Panc1 (cell line): ENCODE results near the gene ZNF410. TPM values are rescaled to one million over a fixed set of nuclear protein-coding genes. Genes with fewer than 3 reads are reported as not detected.

Experiments used
- ATAC-seq: fragments of 200-7000 bp; cut with Tn5 transposase; 2 replicates; pipeline ENCODE4 v1.9.1; 2020; ENCODE audit warnings: mild to moderate bottlenecking, moderate library complexity
- BruUV-seq: library from RNA; stranded (reverse); fragments of 400-500 nt; replicated peaks from 2 replicates; lab custom pipeline; 2021; lab: Mats Ljungman, UMichigan
- CTCF ChIA-PET: fragments of 300-600 bp; sonication (Branson Sonifier 250); formaldehyde crosslinking; loops from one replicate; lab custom pipeline; 2022; ENCODE audit warnings: antibody characterized with exemption; lab: Charles Lee
- POLR2A ChIA-PET: fragments of 300-600 bp; sonication (Branson Sonifier 250); formaldehyde crosslinking; loops from one replicate; lab custom pipeline; 2022; ENCODE audit warnings: antibody characterized with exemption; lab: Charles Lee
- DNase-seq: peaks from one replicate; pipeline ENCODE4 v3.0.0-alpha.2; 2010; ENCODE audit warnings: low read depth, low spot score
- H3K27ac ChIP-seq: 2 replicates; pipeline ENCODE4 v1.5.1; 2011; ENCODE audit warnings: mild to moderate bottlenecking, low read length, inconsistent platforms
- H3K27me3 ChIP-seq: fragments of 200-500 bp; sonication (Bioruptor generic); 2 replicates; pipeline ENCODE4 v1.6.0; 2014; ENCODE audit warnings: low read length, inconsistent platforms; ENCODE audit not compliant: control insufficient read depth, insufficient read depth
- H3K36me3 ChIP-seq: fragments of 200-500 bp; sonication (Bioruptor generic); 2 replicates; pipeline ENCODE4 v1.5.1; 2014; ENCODE audit warnings: inconsistent platforms, mild to moderate bottlenecking, low read length, moderate library complexity; ENCODE audit not compliant: control insufficient read depth, insufficient read depth
- H3K4me1 ChIP-seq: 2 replicates; pipeline ENCODE4 v1.5.1; 2011; ENCODE audit warnings: inconsistent platforms, mild to moderate bottlenecking, low read length, moderate library complexity; ENCODE audit not compliant: control insufficient read depth, insufficient read depth
- H3K4me3 ChIP-seq, 2 experiments: 2 replicates each; pipeline ENCODE4 v1.5.1; 2011 to 2012; ENCODE audit warnings: low read depth in 2 of 2, low read length in 2 of 2, mild to moderate bottlenecking in 2 of 2, inconsistent platforms in 1 of 2, moderate library complexity in 1 of 2
- H3K9me3 ChIP-seq: fragments of 200-500 bp; sonication (Bioruptor generic); 2 replicates; pipeline ENCODE4 v1.5.1; 2014; ENCODE audit warnings: low read depth, mild to moderate bottlenecking, inconsistent platforms, low read length, moderate library complexity; ENCODE audit not compliant: control insufficient read depth, insufficient read depth
- POLR2AphosphoS5 ChIP-seq: IDR thresholded peaks from 2 replicates; pipeline ENCODE4 v1.6.1; 2012; ENCODE audit warnings: mild to moderate bottlenecking, low read depth, low read length, moderate library complexity
- SIN3A ChIP-seq: IDR thresholded peaks from 2 replicates; pipeline ENCODE4 v1.6.1; 2012; ENCODE audit warnings: low read depth, mild to moderate bottlenecking, low read length, moderate library complexity, borderline replicate concordance; ENCODE audit not compliant: insufficient read depth
- TCF7L2 ChIP-seq: IDR thresholded peaks from 2 replicates; pipeline ENCODE4 v1.6.1; 2011; ENCODE audit warnings: mild to moderate bottlenecking, low read depth, low read length, inconsistent platforms
- in situ Hi-C: cut with HindIII; loops from 2 replicates; pipeline ENCODE4 v1.10.0; 2016; ENCODE audit warnings: low sequenced_read_pairs, low pct_unique_long_range_greater_than_20kb
- intact Hi-C: fragments of 100-400 bp; cut with micrococcal nuclease; formaldehyde crosslinking; loops from one replicate; pipeline ENCODE4 v1.10.0; 2022; ENCODE audit not compliant: unreplicated experiment
- total RNA-seq: library from RNA; stranded (reverse); gene quantifications from one replicate; pipeline ENCODE4 v1.2.1, GENCODE V29; 2021; ENCODE audit not compliant: unreplicated experiment
- TF ChIP-seq, protein P1 (sequence below), 2 experiments: IDR thresholded peaks; 2 replicates each; pipeline ENCODE4 v1.6.1; 2011 to 2012; ENCODE audit warnings: low read depth in 2 of 2, control low read depth in 1 of 2, low read length in 1 of 2, mild to moderate bottlenecking in 1 of 2, moderate library complexity in 1 of 2; ENCODE audit not compliant: insufficient read depth in 1 of 2
- TF ChIP-seq, protein P2 (sequence below): fragments of 450-650 bp; IDR thresholded peaks from 2 replicates; pipeline ENCODE4 v1.5.1; 2017; ENCODE audit warnings: mild to moderate bottlenecking

ZNF410 gene
- total RNA-seq, 1 experiment from 2014 or later = 31.2 TPM

GRCh38 chr14:73903028-73903427 is 16.4 kb downstream of the ZNF410 start:
- H3K27me3 ChIP-seq = no peaks in the 10 kb centered on the region
- POLR2A ChIA-PET = interaction anchor here (0.6 kb wide), 1 partner anchor 44 kb away, joined by 3 read pairs; no protein-coding TSS in a partner anchor
- CTCF ChIA-PET = no interaction called here
- no peak overlapping the region for H3K27ac ChIP-seq
- no peak overlapping the region for H3K4me3 ChIP-seq
- no peak for ATAC-seq
- H3K9me3 ChIP-seq = no peaks in the 10 kb centered on the region
- DNase-seq = no peak
- H3K4me1 ChIP-seq = no peaks in the 10 kb centered on the region
- in situ Hi-C loops (no loop called here), intact Hi-C loops (no loop called here)
- no TSS peak for BruUV-seq
- H3K36me3 ChIP-seq = peaks cover 28% of the 10 kb centered on the region
- TF ChIP-seq POLR2AphosphoS5 (no peak), TCF7L2 (no peak), SIN3A (no peak)
- TF ChIP-seq, protein P1, sequence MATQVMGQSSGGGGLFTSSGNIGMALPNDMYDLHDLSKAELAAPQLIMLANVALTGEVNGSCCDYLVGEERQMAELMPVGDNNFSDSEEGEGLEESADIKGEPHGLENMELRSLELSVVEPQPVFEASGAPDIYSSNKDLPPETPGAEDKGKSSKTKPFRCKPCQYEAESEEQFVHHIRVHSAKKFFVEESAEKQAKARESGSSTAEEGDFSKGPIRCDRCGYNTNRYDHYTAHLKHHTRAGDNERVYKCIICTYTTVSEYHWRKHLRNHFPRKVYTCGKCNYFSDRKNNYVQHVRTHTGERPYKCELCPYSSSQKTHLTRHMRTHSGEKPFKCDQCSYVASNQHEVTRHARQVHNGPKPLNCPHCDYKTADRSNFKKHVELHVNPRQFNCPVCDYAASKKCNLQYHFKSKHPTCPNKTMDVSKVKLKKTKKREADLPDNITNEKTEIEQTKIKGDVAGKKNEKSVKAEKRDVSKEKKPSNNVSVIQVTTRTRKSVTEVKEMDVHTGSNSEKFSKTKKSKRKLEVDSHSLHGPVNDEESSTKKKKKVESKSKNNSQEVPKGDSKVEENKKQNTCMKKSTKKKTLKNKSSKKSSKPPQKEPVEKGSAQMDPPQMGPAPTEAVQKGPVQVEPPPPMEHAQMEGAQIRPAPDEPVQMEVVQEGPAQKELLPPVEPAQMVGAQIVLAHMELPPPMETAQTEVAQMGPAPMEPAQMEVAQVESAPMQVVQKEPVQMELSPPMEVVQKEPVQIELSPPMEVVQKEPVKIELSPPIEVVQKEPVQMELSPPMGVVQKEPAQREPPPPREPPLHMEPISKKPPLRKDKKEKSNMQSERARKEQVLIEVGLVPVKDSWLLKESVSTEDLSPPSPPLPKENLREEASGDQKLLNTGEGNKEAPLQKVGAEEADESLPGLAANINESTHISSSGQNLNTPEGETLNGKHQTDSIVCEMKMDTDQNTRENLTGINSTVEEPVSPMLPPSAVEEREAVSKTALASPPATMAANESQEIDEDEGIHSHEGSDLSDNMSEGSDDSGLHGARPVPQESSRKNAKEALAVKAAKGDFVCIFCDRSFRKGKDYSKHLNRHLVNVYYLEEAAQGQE (IDR thresholded peaks at IDR 0.05; ENCODE audit: insufficient read depth in 1 of 2, low read depth in 2 of 2, low read length in 1 of 2) = no peak
- TF ChIP-seq, protein P2, sequence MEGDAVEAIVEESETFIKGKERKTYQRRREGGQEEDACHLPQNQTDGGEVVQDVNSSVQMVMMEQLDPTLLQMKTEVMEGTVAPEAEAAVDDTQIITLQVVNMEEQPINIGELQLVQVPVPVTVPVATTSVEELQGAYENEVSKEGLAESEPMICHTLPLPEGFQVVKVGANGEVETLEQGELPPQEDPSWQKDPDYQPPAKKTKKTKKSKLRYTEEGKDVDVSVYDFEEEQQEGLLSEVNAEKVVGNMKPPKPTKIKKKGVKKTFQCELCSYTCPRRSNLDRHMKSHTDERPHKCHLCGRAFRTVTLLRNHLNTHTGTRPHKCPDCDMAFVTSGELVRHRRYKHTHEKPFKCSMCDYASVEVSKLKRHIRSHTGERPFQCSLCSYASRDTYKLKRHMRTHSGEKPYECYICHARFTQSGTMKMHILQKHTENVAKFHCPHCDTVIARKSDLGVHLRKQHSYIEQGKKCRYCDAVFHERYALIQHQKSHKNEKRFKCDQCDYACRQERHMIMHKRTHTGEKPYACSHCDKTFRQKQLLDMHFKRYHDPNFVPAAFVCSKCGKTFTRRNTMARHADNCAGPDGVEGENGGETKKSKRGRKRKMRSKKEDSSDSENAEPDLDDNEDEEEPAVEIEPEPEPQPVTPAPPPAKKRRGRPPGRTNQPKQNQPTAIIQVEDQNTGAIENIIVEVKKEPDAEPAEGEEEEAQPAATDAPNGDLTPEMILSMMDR = no peak

DNA sequence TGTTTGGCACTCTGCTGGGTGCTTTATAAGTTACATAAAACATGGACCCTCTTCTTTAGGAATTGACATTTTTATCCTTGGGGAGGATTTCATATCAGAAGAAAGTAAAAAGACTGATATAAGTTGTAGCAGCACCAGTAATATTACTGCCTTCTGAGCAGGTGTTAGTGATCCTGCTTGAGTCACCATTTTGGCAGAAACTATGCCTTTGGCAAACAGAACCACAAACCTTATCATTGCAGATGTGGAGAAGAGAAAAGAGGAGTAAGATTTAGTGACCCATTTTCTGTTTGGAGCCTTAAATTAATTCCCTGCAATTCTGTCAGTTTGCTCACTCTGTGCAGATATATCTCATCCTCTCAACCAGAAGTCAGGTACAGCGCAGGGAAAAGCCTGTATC is 23.0 kb downstream of the ZNF410 start:
- in situ Hi-C loops = no loop called here
- Histone ChIP-seq H3K4me3 (no peak overlapping the region), H3K4me1 (no peaks in the 10 kb centered on the region), H3K36me3 (peaks cover 34% of the 10 kb centered on the region), H3K27me3 (no peaks in the 10 kb centered on the region), H3K27ac (no peak overlapping the region), H3K9me3 (no peaks in the 10 kb centered on the region)
- ATAC-seq (no peak), DNase-seq (no peak)
- TF ChIP-seq TCF7L2 (no peak), POLR2AphosphoS5 (no peak)
- POLR2A ChIA-PET = no interaction called here
- intact Hi-C loops = no loop called here
- BruUV-seq = TSS peak; percentile 30
- CTCF ChIA-PET = no interaction called here

DNA sequence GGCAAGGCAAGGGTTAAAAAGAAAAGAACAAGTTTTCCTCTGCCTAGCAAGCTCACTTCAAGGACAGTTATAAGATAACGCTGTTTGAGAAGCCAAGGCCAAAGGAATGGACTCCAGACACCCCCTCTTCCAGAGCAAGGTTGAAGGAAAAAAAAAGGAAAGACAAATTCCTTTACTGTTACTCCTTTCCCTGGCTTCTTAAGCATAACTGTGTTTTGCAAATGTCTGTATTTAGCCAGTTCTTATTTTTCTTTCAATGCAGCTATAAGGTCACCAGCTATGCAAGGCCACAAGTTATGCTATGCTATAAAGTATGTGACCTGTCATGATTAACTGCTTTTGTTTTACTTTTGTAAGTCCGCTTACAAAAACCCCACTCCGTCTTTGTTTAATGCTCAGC is 26.6 kb downstream of the ZNF410 start:
- Histone ChIP-seq H3K9me3 (no peaks in the 10 kb centered on the region), H3K36me3 (peaks cover 28% of the 10 kb centered on the region), H3K27ac (no peak overlapping the region), H3K4me3 (no peak overlapping the region), H3K4me1 (no peaks in the 10 kb centered on the region), H3K27me3 (no peaks in the 10 kb centered on the region)
- no peak for DNase-seq
- ATAC-seq = no peak
- CTCF ChIA-PET = interaction anchor here (0.6 kb wide), 1 partner anchor 159 kb away, joined by 3 read pairs; no protein-coding TSS in a partner anchor
- intact Hi-C loops = no loop called here
- in situ Hi-C loops = no loop called here
- TF ChIP-seq, protein P2 = no peak
- TF ChIP-seq, protein P1 (IDR thresholded peaks at IDR 0.05; ENCODE audit: insufficient read depth in 1 of 2, low read depth in 2 of 2, low read length in 1 of 2) = no peak
- TF ChIP-seq TCF7L2 = no peak
- POLR2A ChIA-PET = interaction anchor here (0.6 kb wide), 2 partner anchors 45 to 139 kb away, joined by 5 to 6 read pairs; no protein-coding TSS in a partner anchor
- BruUV-seq = no TSS peak
